GM21367 (cell line): ENCODE measurements around the gene SIAH3.

Experiments used
- ATAC-seq: cut with Tn5 transposase; IDR thresholded peaks from one replicate; pipeline ENCODE4 v1.9.1; 2021; ENCODE audit not compliant: unreplicated experiment

SIAH3 gene

DNA sequence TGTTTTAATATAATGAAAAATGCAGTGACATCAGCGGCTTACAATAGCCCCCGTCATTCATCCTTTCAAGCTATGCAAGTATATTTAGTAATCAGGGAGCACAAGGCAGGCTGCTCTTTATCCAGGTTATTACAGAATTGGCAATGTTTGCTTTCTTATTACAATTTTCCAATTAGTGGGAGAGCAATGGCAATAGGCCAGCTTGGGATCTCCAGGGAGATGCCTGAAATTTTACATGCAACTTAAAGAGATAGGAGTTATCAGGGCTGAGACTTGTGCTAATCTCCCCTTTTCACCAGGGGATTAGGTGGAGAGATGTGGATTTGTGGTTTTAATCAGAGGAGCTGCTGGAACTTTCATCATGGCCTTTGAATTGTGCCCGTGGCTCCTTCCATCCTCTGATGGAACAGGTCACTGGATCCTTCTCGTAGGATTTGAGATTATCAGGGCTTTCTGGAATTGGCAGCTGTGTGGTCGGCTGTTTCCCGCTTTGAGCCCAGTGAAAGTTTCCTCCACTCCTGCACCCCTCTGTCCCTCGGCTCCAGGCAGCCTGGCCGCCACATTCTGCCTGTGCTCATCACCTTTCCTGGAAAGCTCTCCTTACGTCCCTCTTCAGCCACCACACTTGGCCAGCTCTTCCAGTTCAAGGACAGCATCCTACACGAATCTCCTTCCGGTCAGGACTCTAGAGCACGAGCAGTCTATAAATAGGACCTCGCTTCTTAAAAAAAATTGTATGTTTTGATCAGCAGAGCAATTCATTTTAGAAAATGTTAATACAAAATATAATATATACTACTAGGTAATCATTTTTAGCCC is 102.4 kb downstream of the SIAH3 start:
- no peak for ATAC-seq

DNA sequence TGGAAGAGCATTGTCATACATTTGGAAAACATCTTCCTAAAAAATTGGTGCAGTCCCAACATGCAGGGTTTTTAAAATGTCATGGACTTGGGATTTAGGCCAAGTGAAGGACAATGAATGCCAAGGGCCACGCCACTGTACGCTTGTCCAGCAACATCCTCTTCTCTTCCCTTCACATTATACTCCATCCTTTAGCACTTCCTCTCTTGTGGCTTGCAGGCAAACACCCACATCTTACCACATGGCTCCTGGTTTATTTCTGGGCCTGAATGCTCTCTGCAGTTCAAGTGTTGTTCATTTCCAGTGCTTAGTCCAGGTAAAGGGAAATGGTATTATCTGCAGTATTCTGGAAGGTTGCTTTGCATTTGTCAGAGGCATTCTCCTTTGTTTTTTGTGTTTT is 104.5 kb downstream of the SIAH3 start:
- no peak for ATAC-seq

DNA sequence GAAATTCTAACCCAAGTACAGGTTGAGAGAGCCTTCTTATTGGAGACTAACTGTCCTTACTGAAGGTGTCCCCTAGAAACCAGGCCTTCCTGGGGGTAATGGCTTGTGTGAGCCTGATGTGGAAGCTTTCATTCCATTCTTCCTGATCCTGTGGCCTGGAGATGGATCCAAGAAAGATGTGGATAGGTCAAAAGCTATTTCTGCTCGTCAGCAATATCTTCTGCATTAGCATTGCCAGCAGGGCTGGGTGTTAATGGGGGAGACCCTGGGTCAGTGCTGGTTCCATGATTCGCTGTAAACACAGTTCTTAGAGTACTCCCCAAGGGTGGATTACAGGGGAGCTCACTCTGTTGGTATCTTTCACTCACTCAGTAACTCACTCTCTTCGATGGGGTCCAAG is 106.6 kb downstream of the SIAH3 start:
- ATAC-seq: no peak

DNA sequence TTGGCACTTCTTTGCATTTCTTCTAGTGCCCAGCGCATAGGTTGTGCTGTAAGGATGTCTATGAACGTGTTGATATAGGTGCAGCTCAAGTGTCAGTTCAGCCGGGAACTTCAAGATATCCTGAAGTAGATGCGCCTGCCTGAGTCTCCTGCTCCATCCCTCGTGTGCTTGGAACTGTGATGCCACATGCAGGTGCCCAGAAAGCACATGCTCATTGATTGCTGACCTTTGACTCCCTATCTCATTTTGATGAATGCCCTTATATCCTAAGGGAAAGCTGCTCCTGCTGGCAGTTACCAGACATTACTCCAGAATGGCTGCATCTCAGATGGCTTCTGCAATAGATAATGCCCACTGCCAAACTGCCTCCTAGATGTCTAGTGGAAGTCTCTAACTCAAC is 108.6 kb downstream of the SIAH3 start:
- no peak for ATAC-seq

DNA sequence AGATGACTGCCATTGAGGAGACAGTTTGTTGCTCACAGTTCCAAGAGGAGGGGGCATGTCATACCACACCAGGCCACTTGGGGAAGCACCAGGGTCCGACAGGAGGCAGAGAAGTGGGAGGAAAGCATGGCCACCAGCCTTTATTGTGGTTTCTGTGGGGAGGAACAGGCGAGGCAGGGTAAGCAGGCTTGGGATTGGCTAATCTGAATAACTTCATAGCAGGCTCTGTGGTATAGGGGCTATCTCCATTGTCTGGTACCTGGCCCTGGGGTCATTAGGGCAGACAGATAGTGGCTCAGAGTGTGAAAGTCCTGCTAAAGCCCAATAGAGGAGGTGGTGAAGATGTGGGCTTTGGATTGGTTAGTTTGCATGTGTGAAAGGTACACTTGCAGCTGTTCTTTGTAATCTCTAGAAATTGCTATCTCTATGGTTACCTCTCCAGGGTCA is 114.0 kb downstream of the SIAH3 start:
- no peak for ATAC-seq

DNA sequence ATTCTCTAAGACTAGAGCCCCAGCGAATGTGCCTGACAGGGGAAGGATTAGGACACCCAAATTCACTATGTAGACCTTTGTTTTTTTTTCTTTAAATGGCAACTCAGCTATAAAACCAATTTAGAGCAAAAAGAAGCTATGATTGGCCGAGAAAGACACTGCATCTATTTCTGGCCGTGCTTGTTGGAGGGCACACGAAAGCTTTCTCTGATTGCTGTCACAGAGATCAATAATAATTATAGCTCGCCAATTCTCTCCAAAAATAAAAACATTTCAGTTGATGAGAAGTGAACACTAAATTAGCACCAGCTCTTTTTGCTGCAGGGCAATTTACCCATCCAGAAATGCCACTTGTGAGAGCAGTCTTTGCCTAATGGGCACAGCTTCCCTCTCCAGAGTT is 118.2 kb downstream of the SIAH3 start:
- no peak for ATAC-seq

DNA sequence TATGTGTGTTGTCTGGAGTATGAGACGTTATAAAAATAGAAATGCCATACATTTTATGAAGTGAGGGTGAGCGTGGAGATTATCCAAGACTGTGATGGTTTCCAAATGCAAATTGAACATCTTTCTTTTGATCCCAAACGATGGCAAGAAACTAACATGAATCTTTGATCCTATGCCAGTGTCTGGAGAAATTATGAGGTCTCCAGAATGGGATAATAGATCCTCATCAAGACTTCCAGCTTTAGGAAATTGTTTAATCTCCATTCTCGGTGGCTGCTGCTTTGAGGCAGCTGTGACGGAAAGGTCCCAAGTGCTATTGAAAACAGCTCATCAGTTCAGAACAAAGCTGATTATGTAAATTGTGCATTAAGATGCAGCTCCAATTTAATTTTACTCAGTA is 118.6 kb downstream of the SIAH3 start:
- ATAC-seq: no peak

DNA sequence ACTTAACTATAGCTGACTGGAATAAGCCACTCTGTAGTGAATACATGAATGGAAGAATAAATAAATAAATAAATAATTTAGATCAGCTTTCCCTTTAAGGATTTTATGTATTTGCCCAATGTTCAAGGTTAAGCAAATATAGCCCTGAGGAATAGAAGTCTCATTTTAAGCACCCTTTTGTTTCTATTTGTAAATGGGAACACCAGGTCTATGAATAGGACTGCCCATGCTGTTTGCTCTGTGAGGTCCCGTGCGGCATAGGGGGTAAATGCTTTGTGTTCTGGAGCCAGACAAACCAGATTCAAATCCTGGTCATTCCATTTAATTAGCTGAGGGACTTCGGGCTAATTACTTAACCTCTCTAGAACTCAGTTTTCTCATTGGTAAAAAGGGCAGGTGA is 120.1 kb downstream of the SIAH3 start:
- ATAC-seq: no peak

DNA sequence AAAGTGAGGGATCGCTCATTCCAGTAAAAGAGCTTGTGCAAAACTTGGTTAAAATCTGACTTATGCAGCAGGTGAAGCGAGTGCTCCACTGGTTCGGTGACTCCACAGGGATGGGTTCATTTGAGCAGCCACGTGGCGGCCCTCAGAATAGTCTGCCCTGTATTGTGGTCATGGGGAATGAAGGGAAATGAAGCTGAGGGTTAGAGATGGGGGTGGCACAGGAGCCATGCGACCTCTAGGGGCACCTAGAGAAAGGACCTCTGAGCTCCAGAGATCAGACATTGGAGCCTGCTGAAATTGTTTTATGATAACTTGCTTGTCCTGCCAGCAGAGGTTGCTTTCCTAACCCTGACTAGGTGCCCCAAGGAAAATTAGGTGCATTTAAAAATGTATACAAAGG is 122.8 kb downstream of the SIAH3 start:
- ATAC-seq: no peak
